Vagina (tissue), 2 donors: ENCODE results near the gene LIPE.

Experiments used
- POLR2A ChIP-seq, 2 donors: fragments of 450-650 bp; IDR thresholded peaks; one replicate each; pipeline ENCODE4 v1.6.1; 2017; ENCODE audit warnings: antibody characterized with exemption in 2 of 2, mild to moderate bottlenecking in 2 of 2, moderate library complexity in 2 of 2
- TF ChIP-seq, protein P1 (sequence below), 3 experiments: fragments of 450-650 bp in 2 of 3; fragments of 200-600 bp in 1 of 3; sonication (generic) in 1 of 3; IDR thresholded peaks; one replicate each; pipeline ENCODE4 v1.5.1; 2017 to 2019; ENCODE audit warnings: antibody characterized with exemption in 3 of 3, mild to moderate bottlenecking in 2 of 3, moderate library complexity in 2 of 3

DNA sequence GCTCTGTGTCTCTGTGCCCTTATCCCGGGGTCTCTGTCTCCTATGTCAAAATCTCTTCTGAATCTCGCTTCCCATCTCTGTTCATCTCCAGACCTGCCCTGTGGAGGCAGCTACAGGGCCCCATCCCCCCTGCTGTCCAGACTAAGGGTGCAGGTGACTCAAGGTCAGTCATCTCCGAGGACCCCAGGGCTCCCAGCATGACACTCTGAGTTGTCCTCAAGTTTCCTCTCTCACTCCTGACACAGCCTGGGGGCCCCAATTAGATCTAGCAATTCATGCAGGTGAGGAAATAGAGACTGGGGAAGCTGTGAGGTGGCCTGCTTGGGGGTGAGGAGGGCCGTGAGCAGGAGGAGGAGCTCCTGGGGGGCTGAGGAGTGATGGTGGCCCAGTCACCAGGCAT lies 35.0 kb downstream of the LIPE start:
- TF ChIP-seq, protein P1, sequence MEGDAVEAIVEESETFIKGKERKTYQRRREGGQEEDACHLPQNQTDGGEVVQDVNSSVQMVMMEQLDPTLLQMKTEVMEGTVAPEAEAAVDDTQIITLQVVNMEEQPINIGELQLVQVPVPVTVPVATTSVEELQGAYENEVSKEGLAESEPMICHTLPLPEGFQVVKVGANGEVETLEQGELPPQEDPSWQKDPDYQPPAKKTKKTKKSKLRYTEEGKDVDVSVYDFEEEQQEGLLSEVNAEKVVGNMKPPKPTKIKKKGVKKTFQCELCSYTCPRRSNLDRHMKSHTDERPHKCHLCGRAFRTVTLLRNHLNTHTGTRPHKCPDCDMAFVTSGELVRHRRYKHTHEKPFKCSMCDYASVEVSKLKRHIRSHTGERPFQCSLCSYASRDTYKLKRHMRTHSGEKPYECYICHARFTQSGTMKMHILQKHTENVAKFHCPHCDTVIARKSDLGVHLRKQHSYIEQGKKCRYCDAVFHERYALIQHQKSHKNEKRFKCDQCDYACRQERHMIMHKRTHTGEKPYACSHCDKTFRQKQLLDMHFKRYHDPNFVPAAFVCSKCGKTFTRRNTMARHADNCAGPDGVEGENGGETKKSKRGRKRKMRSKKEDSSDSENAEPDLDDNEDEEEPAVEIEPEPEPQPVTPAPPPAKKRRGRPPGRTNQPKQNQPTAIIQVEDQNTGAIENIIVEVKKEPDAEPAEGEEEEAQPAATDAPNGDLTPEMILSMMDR (IDR thresholded peaks at IDR 0.05) = no peak
- no peak for TF ChIP-seq POLR2A (IDR thresholded peaks at IDR 0.05)
